ENCODE results near the gene NME3. TPM values are rescaled to one million over a fixed set of nuclear protein-coding genes. Genes with fewer than 3 reads are reported as not detected.

Gene NME3
- total and polyA plus RNA-seq, 2 of the 4 experiments (the other 2 are of a cell fraction) = 12.7 to 41.2 TPM

GRCh38 chr16:1778200-1779179 lies 7.1 kb upstream of the NME3 start:
- Histone ChIP-seq H3K27me3 (ENCODE audit: control insufficient read depth, insufficient read depth, low read length) (no peaks in the 10 kb centered on the region), H3K79me1 (ENCODE audit: low read depth in 1 of 2, low read length in 2 of 2) (peaks cover 9 to 61% of the 10 kb centered on the region in 2 experiments), H2BK15ac (ENCODE audit: low read depth, low read length) (no peak overlapping the region), H4K91ac (ENCODE audit: insufficient read depth, low read depth, low read length) (no peak overlapping the region), H3K56ac (ENCODE audit: extremely low read depth, insufficient read depth, low read length) (no peak overlapping the region), H4K5ac (ENCODE audit: low read depth, low read length) (no peak overlapping the region), H3K9me1 (ENCODE audit: insufficient read depth, low read length) (peaks cover 7% of the 10 kb centered on the region; the same call in 1 of the 2 replicates), H3K4ac (ENCODE audit: low read depth, low read length) (no peak overlapping the region), H2BK20ac (ENCODE audit: low read depth, low read length) (no peak overlapping the region), H3K27ac (ENCODE audit: insufficient read depth, low read length) (no peak overlapping the region), H3K4me1 (ENCODE audit: control insufficient read depth, insufficient read depth, low read length) (peaks cover 11% of the 10 kb centered on the region), H2BK120ac (ENCODE audit: low read depth, low read length) (no peak overlapping the region), H3K18ac (ENCODE audit: low read depth, low read length) (no peak overlapping the region), H4K8ac (ENCODE audit: low read depth in 2 of 2, low read length in 2 of 2) (no peak overlapping the region), H3K9me3 (ENCODE audit: control insufficient read depth, insufficient read depth, low read length) (no peaks in the 10 kb centered on the region), H2BK5ac (ENCODE audit: low read depth, low read length, poor library complexity, severe bottlenecking) (no peak overlapping the region), H3K4me2 (ENCODE audit: low read depth, low read length) (no peak overlapping the region), H2AK5ac (ENCODE audit: low read depth, low read length) (no peak overlapping the region), H3K23ac (ENCODE audit: low read depth, low read length) (no peak overlapping the region), H4K20me1 (ENCODE audit: insufficient read depth, low read length) (peaks cover 16% of the 10 kb centered on the region), H2AFZ (replicated peaks; ENCODE audit: low read length, poor library complexity) (peak overlapping the region; percentile 52), H3K4me3 (ENCODE audit: insufficient read depth, low read depth, low read length) (no peak overlapping the region), H3K14ac (replicated peaks; ENCODE audit: low read depth, low read length) (no peak overlapping the region), H3K36me3 (ENCODE audit: control insufficient read depth, insufficient read depth, low read length) (peaks cover 31% of the 10 kb centered on the region), H2AK9ac (replicated peaks; ENCODE audit: low read depth, low read length, poor library complexity) (peak overlapping the region; percentile 52), H3K9ac (ENCODE audit: low read depth, low read length) (no peak overlapping the region)
- ChIA-PET POLR2A (ENCODE audit: unreplicated experiment) (no interaction called here), CTCF (no interaction called here)
- 84% methylated on average over 12 of the region's 34 CpGs; no CpG with 5 or more reads in 1 of the 2 experiments for WGBS, 2 experiments (ENCODE audit: extremely low coverage in 2 of 2, insufficient read length in 1 of 2)
- BruUV-seq (replicated peaks) = no TSS peak
- ATAC-seq (ENCODE audit: low read depth) (no peak), DNase-seq (no peak)
- in situ Hi-C loops (cut with MboI; ENCODE audit: low sequenced_read_pairs) = no loop called here
- dilution Hi-C loops (cut with HindIII; ENCODE audit: low sequenced_read_pairs, unreplicated experiment) = no loop called here
- intact Hi-C loops (cut with micrococcal nuclease) = no loop called here
- no peak for TF ChIP-seq RFX5 (IDR thresholded peaks at IDR 0.05; ENCODE audit: low read depth, low read length)
- no peak for TF ChIP-seq CHD1 (IDR thresholded peaks at IDR 0.05; ENCODE audit: low read depth, low read length)
- TF ChIP-seq SMC3 (IDR thresholded peaks at IDR 0.05; ENCODE audit: low read depth, low read length) = no peak
- TF ChIP-seq MXI1 (IDR thresholded peaks at IDR 0.05; ENCODE audit: borderline replicate concordance, low read depth, low read length) = no peak
